HepG2 (cell line): ENCODE results near the gene KANSL3. TPM values are rescaled to one million over a fixed set of nuclear protein-coding genes. Genes with fewer than 3 reads are reported as not detected.

Experiments
- ATM ChIP-seq: fragments of 450-650 bp; IDR thresholded peaks from 2 replicates; pipeline ENCODE4 v1.7.1; 2017; ENCODE audit warnings: mild to moderate bottlenecking, borderline replicate concordance
- CHCHD3 ChIP-seq: sonication (generic); formaldehyde crosslinking; IDR thresholded peaks from 2 replicates; pipeline ENCODE4 v1.8.0; 2022; ENCODE audit warnings: mild to moderate bottlenecking, missing genetic modification reagents, moderate library complexity
- EZH2 ChIP-seq: conservative IDR thresholded peaks from 2 replicates; pipeline ENCODE4 v1.6.1; 2012; ENCODE audit warnings: mild to moderate bottlenecking, low read depth, low read length, moderate library complexity
- FOXC1 ChIP-seq: sonication (generic); formaldehyde crosslinking; IDR thresholded peaks from 2 replicates; pipeline ENCODE4 v1.8.0; 2022; ENCODE audit warnings: mild to moderate bottlenecking, missing genetic modification reagents, borderline replicate concordance
- HIVEP1 ChIP-seq: sonication (generic); formaldehyde crosslinking; IDR thresholded peaks from 2 replicates; pipeline ENCODE4 v1.4.0; 2020; ENCODE audit warnings: mild to moderate bottlenecking, missing genetic modification reagents
- KDM6A ChIP-seq: IDR thresholded peaks from 2 replicates; pipeline ENCODE4 v1.6.1; 2016; ENCODE audit warnings: low read depth
- MATR3 ChIP-seq: sonication (generic); formaldehyde crosslinking; IDR thresholded peaks from 2 replicates; pipeline ENCODE4 v1.4.0; 2020; ENCODE audit warnings: missing genetic modification reagents
- NCOR1 ChIP-seq: fragments of 200-600 bp; sonication (generic); IDR thresholded peaks from 2 replicates; pipeline ENCODE4 v1.7.0; 2017; ENCODE audit warnings: antibody characterized with exemption, low read length, borderline replicate concordance
- PHB2 ChIP-seq: fragments of 450-650 bp; IDR thresholded peaks from 2 replicates; pipeline ENCODE4 v1.6.1; 2018; ENCODE audit not compliant: partially characterized antibody
- UBTF ChIP-seq: sonication (generic); formaldehyde crosslinking; IDR thresholded peaks from 2 replicates; pipeline ENCODE4 v1.4.0; 2020; ENCODE audit warnings: mild to moderate bottlenecking, missing genetic modification reagents
- ZBTB3 ChIP-seq: sonication (generic); formaldehyde crosslinking; IDR thresholded peaks from 2 replicates; pipeline ENCODE4 v1.4.0; 2020; ENCODE audit warnings: low read depth, mild to moderate bottlenecking, moderate library complexity, missing genetic modification reagents, borderline replicate concordance
- ZBTB39 ChIP-seq: sonication (generic); formaldehyde crosslinking; IDR thresholded peaks from 2 replicates; pipeline ENCODE4 v1.5.0; 2020; ENCODE audit warnings: missing genetic modification reagents
- ZFY ChIP-seq: sonication (generic); formaldehyde crosslinking; IDR thresholded peaks from 2 replicates; pipeline ENCODE4 v1.4.0; 2020; ENCODE audit warnings: missing genetic modification reagents
- ZKSCAN5 ChIP-seq: sonication (generic); formaldehyde crosslinking; IDR thresholded peaks from 2 replicates; pipeline ENCODE4 v1.5.1; 2020; ENCODE audit warnings: mild to moderate bottlenecking, missing genetic modification reagents
- ZMAT5 ChIP-seq: sonication (generic); formaldehyde crosslinking; IDR thresholded peaks from 2 replicates; pipeline ENCODE4 v1.5.0; 2020; ENCODE audit warnings: mild to moderate bottlenecking, low read depth, missing genetic modification reagents, borderline replicate concordance
- ZNF331 ChIP-seq: sonication (generic); formaldehyde crosslinking; IDR thresholded peaks from 2 replicates; pipeline ENCODE4 v1.4.0; 2020; ENCODE audit warnings: missing genetic modification reagents
- ZNF350 ChIP-seq: sonication (generic); formaldehyde crosslinking; IDR thresholded peaks from 2 replicates; pipeline ENCODE4 v1.4.0; 2020; ENCODE audit warnings: mild to moderate bottlenecking, low read depth, missing genetic modification reagents, borderline replicate concordance
- ZNF615 ChIP-seq: sonication (generic); formaldehyde crosslinking; IDR thresholded peaks from 2 replicates; pipeline ENCODE4 v1.5.0; 2020; ENCODE audit warnings: mild to moderate bottlenecking, missing genetic modification reagents, borderline replicate concordance
- ZNF703 ChIP-seq: sonication (generic); formaldehyde crosslinking; IDR thresholded peaks from 2 replicates; pipeline ENCODE4 v1.5.1; 2020; ENCODE audit warnings: missing genetic modification reagents, mild to moderate bottlenecking, moderate library complexity, borderline replicate concordance
- ZNF720 ChIP-seq: sonication (generic); formaldehyde crosslinking; IDR thresholded peaks from 2 replicates; pipeline ENCODE4 v1.4.0; 2020; ENCODE audit warnings: missing genetic modification reagents
- ZNF747 ChIP-seq: sonication (generic); formaldehyde crosslinking; IDR thresholded peaks from 2 replicates; pipeline ENCODE4 v1.8.1; 2023; ENCODE audit warnings: missing genetic modification reagents, mild to moderate bottlenecking, borderline replicate concordance
- ZNF749 ChIP-seq: sonication (generic); formaldehyde crosslinking; IDR thresholded peaks from 2 replicates; pipeline ENCODE4 v1.8.0; 2022; ENCODE audit warnings: mild to moderate bottlenecking, missing genetic modification reagents, moderate library complexity, borderline replicate concordance
- ZNF768 ChIP-seq: sonication (generic); formaldehyde crosslinking; IDR thresholded peaks from 2 replicates; pipeline ENCODE4 v1.4.0; 2020; ENCODE audit warnings: missing genetic modification reagents
- ZSCAN31 ChIP-seq: sonication (generic); formaldehyde crosslinking; IDR thresholded peaks from 2 replicates; pipeline ENCODE4 v1.5.0; 2020; ENCODE audit warnings: low read depth, mild to moderate bottlenecking, missing genetic modification reagents
- polyA plus RNA-seq, 8 experiments: library from polyadenylated mRNA; depleted of rRNA in 3 of 8; stranded (reverse) in 7 of 8; unstranded in 1 of 8; fragments of >200 nt; fragmentation: Illumina TruSeq in 4 of 8; extraction: Trizol in 4 of 8; gene quantifications; 2 replicates each; pipeline versions ENCODE4 v1.2.1 to v1.2.3, GENCODE V29; 2011 to 2016; ENCODE audit warnings: low read depth in 4 of 8, missing spikeins in 1 of 8, mixed read lengths in 1 of 8; ENCODE audit not compliant: insufficient read depth in 1 of 8
- total RNA-seq, 5 experiments: library from RNA; depleted of rRNA; stranded (reverse); fragments of >200 nt; fragmentation: Illumina TruSeq; extraction: Trizol; gene quantifications; 2 replicates each; pipeline ENCODE4 v1.2.3, GENCODE V29; 2016; ENCODE audit warnings: low read depth in 1 of 5
- TF ChIP-seq, protein P1 (sequence below): sonication (generic); formaldehyde crosslinking; IDR thresholded peaks from 2 replicates; pipeline ENCODE4 v1.8.0; 2022; ENCODE audit warnings: missing genetic modification reagents, low read depth, mild to moderate bottlenecking, borderline replicate concordance

The KANSL3 gene
- total and polyA plus RNA-seq, 2 of the 13 experiments (the other 11 are each of a cell fraction or from before 2014, with no cell fraction given) = 20.8 to 37.3 TPM

DNA sequence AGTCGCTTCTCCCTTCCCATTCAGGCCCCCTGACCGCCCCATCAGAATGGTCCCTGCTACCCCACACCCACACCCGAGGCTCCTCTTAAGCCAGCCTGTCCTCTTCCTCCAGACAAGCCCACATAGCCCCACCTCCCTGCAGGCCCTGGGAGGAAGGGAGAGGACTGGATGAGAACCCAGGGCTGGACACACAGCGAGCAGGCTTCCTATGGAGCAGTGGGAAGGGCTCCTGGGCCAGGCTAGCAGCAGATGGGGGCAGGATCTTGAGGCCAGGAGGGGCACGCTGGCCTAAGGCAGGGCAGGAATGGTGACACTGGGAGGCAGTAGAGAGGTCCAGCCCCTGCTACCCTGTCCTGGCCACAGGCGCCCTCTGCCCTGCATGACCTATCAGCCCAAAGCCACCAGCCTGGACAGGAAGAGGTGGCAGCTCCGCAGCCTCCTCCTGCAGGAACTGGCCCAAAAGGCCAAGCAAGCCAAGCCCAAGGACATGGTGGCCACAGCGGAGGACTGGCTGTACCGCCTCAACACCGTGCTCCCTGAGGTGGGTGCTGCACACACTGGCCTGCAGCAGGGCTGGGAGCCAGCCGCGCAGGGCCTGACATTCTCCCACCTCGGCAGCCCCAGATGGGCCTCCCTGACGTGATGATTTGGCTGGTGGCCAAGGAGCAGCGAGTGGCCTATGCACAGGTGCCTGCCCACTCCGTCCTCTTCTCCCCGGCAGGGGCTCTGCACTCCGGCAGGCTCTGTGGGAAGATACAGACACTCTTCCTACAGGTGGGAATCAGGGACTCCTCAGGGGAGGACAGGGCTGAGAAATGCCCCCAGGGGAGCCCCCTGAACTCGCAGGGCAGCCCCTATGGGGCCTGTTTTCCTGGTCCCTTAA lies 47.7 kb upstream of the KANSL3 start (continued):
- TF ChIP-seq ZNF615 (CRISPR knock-in tag) (no peak), KDM6A (CRISPR knock-in tag) (0 out of 2 replicates have a peak, but pooled peaks have one; percentile 49), CHCHD3 (no peak), ATM (no peak), ZNF720 (CRISPR knock-in tag) (no peak), ZSCAN31 (CRISPR knock-in tag) (no peak; the same call in 1 of the 2 replicates), NCOR1 (peak; percentile 42; the same call in 1 of the 2 replicates), ZBTB3 (CRISPR knock-in tag) (no peak), ZNF703 (CRISPR knock-in tag) (no peak), ZNF768 (CRISPR knock-in tag) (no peak; the same call in 1 of the 2 replicates), EZH2 (no peak), ZBTB39 (CRISPR knock-in tag) (no peak), ZMAT5 (CRISPR knock-in tag) (no peak), UBTF (peak; percentile 86), ZKSCAN5 (CRISPR knock-in tag) (no peak), ZNF747 (no peak), HIVEP1 (CRISPR knock-in tag) (peak; percentile 67; the same call in 1 of the 2 replicates), ZNF350 (CRISPR knock-in tag) (peak; percentile 92), ZNF331 (CRISPR knock-in tag) (peak; percentile 90), FOXC1 (CRISPR knock-in tag) (peak; percentile 47; the same call in 1 of the 2 replicates), ZFY (peak; percentile 77), MATR3 (CRISPR knock-in tag) (no peak), ZNF749 (CRISPR knock-in tag) (peak; percentile 77; the same call in 1 of the 2 replicates), PHB2 (no peak)
- TF ChIP-seq, protein P1, sequence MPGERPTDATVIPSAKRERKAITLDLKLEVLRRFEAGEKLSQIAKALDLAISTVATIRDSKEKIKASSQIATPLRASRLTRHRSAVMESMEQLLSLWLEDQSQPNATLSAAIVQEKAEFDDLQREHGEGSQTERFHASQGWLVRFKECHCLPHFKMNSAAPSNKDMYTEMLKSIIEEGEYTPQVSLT = no peak
